ENCODE measurements around the gene GOPC. TPM values are rescaled to one million over a fixed set of nuclear protein-coding genes. Genes with fewer than 3 reads are reported as not detected.

The GOPC gene
- total RNA-seq, 1 experiment from 2014 or later: 54.2 TPM

- Histone ChIP-seq H3K27me3 (replicated peaks) (no peaks in the 10 kb centered on the region), H3K27ac (no peak overlapping the region), H3K9me3 (replicated peaks) (no peaks in the 10 kb centered on the region), H3K36me3 (peaks cover 34% of the 10 kb centered on the region), H3K4me1 (replicated peaks) (peaks cover 35% of the 10 kb centered on the region), H3K4me3 (no peak overlapping the region)
- DNase-seq (ENCODE audit: low read depth in 1 of 2, low spot score in 2 of 2): no peak
Measured at GRCh38 chr6:117512056-117512828, 90.1 kb downstream of the GOPC start.

Other genes starting within 250 kb of the GOPC start
- gene ROS1, start 176.6 kb downstream of the GOPC start, total RNA-seq (2014; rRNA removed; shearing (Covaris generic)): not detected in 2 replicates
- gene DCBLD1, start 119.8 kb downstream of the GOPC start, total RNA-seq (2014; rRNA removed; shearing (Covaris generic)): 39.6 and 59.1 TPM in 2 replicates
- 13.7 and 17.8 TPM in 2 replicates for gene NUS1, start 73.0 kb upstream of the GOPC start, total RNA-seq (2014; rRNA removed; shearing (Covaris generic))

All from SJSA1 (cell line).